Tibial nerve (tissue), 4 donors: Measurements from ENCODE around the gene CABP4. TPM values are rescaled to one million over a fixed set of nuclear protein-coding genes. Genes with fewer than 3 reads are reported as not detected.
A peak's percentile ranks its signal among the peaks of the same experiment; 100 is the strongest.

Source experiments
- DNase-seq, 2 donors: peaks; one replicate each; pipeline ENCODE4 v3.0.0-alpha.2; 2019; ENCODE audit warnings: low spot score in 2 of 2
- H3K27ac ChIP-seq, 4 donors: fragments of 200-600 bp; sonication (generic) in 3 of 4; one replicate each; pipeline ENCODE4 v1.5.1; 2017 to 2019; ENCODE audit warnings: mild to moderate bottlenecking in 1 of 4
- H3K27me3 ChIP-seq, 2 donors: fragments of 200-600 bp; sonication (generic) in 1 of 2; one replicate each; pipeline versions ENCODE4 v1.5.1 to v1.6.0; 2017 to 2019
- H3K36me3 ChIP-seq, 3 donors: fragments of 200-600 bp; sonication (generic); one replicate each; pipeline ENCODE4 v1.5.1; 2018 to 2019
- H3K4me1 ChIP-seq, 4 donors: fragments of 200-600 bp; sonication (generic) in 3 of 4; one replicate each; pipeline ENCODE4 v1.5.1; 2017 to 2019
- H3K4me3 ChIP-seq, 4 donors: fragments of 200-600 bp; sonication (generic) in 3 of 4; one replicate each; pipeline ENCODE4 v1.5.1; 2017 to 2019; ENCODE audit warnings: mild to moderate bottlenecking in 1 of 4, moderate library complexity in 1 of 4
- H3K9me3 ChIP-seq, 4 donors: fragments of 200-600 bp; sonication (generic) in 3 of 4; one replicate each; pipeline ENCODE4 v1.5.1; 2017 to 2019
- EP300 ChIP-seq, 2 donors: sonication (generic); formaldehyde crosslinking; IDR thresholded peaks; one replicate each; pipeline ENCODE4 v1.6.1; 2017; ENCODE audit warnings: antibody characterized with exemption in 2 of 2, mild to moderate bottlenecking in 1 of 2
- POLR2A ChIP-seq, 2 donors: fragments of 450-650 bp; IDR thresholded peaks; one replicate each; pipeline ENCODE4 v1.6.1; 2017; ENCODE audit warnings: antibody characterized with exemption in 2 of 2, mild to moderate bottlenecking in 2 of 2, moderate library complexity in 2 of 2
- WGBS, 2 donors: methylation state at CpG; one replicate each; pipeline ENCODE4 v1.1.5; 2018; 5-methylcytosine and 5-hydroxymethylcytosine counted together
- total RNA-seq, 4 donors: library from RNA; depleted of rRNA; stranded (reverse); fragments of >200 nt; gene quantifications; one replicate each; pipeline ENCODE4 v1.1.0, GENCODE V29; 2016
- TF ChIP-seq, protein P1 (sequence below), 5 experiments: fragments of 200-600 bp in 3 of 5; fragments of 450-650 bp in 2 of 5; sonication (generic) in 3 of 5; IDR thresholded peaks; one replicate each; pipeline ENCODE4 v1.5.1; 2016 to 2019; ENCODE audit warnings: antibody characterized with exemption in 5 of 5, mild to moderate bottlenecking in 3 of 5, moderate library complexity in 2 of 5

Gene CABP4
- total RNA-seq, 4 donors from 2014 or later = 0.21 to 5.7 (median 3.6) TPM

DNA sequence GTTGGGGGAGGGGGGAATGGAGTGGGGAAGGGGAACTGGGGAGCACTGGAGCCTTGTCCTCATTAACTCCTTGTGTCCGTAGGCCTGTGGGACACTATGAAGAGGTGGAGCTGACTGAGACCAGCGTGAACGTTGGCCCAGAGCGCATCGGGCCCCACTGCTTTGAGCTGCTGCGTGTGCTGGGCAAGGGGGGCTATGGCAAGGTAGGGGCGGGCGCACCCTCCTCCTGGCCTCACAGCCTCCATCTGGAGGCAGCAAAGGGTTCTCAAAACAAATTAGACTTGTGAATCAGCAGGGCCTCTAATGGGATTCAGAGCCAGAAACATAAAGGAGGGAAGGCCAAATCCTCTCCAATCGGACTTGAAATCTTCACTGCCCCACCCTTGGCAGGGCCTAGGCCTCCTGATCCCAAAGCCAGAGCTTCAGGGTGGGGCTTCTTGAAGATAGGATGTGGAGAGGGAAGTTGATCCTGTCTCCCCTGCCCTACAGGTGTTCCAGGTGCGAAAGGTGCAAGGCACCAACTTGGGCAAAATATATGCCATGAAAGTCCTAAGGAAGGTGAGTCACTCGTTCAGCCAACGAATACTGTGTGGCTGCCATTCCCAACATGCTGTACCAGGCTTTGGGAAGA, 26.0 kb upstream of the CABP4 start:
- H3K36me3 ChIP-seq = peaks cover 0 to 46% (median 19%) of the 10 kb centered on the region in 3 donors
- H3K4me3 ChIP-seq = peak overlapping the region; percentile 78 to 100 (median 87)
- H3K4me1 ChIP-seq = peaks cover 0 to 26% (median 10%) of the 10 kb centered on the region in 4 donors
- no peaks in the 10 kb centered on the region for H3K9me3 ChIP-seq
- no peak for DNase-seq
- TF ChIP-seq, protein P1, sequence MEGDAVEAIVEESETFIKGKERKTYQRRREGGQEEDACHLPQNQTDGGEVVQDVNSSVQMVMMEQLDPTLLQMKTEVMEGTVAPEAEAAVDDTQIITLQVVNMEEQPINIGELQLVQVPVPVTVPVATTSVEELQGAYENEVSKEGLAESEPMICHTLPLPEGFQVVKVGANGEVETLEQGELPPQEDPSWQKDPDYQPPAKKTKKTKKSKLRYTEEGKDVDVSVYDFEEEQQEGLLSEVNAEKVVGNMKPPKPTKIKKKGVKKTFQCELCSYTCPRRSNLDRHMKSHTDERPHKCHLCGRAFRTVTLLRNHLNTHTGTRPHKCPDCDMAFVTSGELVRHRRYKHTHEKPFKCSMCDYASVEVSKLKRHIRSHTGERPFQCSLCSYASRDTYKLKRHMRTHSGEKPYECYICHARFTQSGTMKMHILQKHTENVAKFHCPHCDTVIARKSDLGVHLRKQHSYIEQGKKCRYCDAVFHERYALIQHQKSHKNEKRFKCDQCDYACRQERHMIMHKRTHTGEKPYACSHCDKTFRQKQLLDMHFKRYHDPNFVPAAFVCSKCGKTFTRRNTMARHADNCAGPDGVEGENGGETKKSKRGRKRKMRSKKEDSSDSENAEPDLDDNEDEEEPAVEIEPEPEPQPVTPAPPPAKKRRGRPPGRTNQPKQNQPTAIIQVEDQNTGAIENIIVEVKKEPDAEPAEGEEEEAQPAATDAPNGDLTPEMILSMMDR (IDR thresholded peaks at IDR 0.05) = no peak
- no peak for TF ChIP-seq EP300 (IDR thresholded peaks at IDR 0.05)
- no peak for TF ChIP-seq POLR2A (IDR thresholded peaks at IDR 0.05)
- WGBS, 2 donors = 47 to 51% methylated on average over 11 to 12 of the region's 12 CpGs
- H3K27me3 ChIP-seq = no peaks in the 10 kb centered on the region
- H3K27ac ChIP-seq = peak overlapping the region; percentile 83 to 98 (median 93)

DNA sequence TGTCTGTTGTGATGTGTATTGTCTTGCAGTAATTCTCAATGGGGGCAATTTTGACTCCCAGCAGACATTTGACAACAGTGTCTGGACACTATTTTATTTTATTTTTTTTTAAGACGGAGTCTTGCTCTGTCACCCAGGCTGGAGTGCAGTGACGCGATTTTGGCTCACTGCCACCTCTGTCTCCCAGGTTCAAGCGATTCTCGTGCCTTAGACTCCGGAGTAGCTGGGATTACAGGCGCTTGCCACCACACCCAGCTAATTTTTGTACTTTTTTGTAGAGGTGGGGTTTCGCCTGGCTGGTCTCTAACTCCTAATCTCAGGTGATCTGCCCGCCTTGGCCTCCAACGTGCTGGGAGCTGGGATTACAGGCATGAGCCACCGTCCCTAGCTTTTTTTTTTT, 25.4 kb upstream of the CABP4 start:
- no peaks in the 10 kb centered on the region for H3K27me3 ChIP-seq
- no peaks in the 10 kb centered on the region for H3K9me3 ChIP-seq
- peaks cover 0 to 52% (median 19%) of the 10 kb centered on the region in 3 donors for H3K36me3 ChIP-seq
- TF ChIP-seq, protein P1 (IDR thresholded peaks at IDR 0.05) = no peak
- no peak for TF ChIP-seq EP300 (IDR thresholded peaks at IDR 0.05)
- no peak for TF ChIP-seq POLR2A (IDR thresholded peaks at IDR 0.05)
- 74 to 76% methylated on average over 11 of the region's 11 CpGs for WGBS, 2 donors
- no peak overlapping the region for H3K27ac ChIP-seq
- H3K4me1 ChIP-seq = peaks cover 0 to 26% (median 11%) of the 10 kb centered on the region in 4 donors
- H3K4me3 ChIP-seq = peak overlapping the region in 1 of 4 donors; percentile 100
- DNase-seq = no peak

DNA sequence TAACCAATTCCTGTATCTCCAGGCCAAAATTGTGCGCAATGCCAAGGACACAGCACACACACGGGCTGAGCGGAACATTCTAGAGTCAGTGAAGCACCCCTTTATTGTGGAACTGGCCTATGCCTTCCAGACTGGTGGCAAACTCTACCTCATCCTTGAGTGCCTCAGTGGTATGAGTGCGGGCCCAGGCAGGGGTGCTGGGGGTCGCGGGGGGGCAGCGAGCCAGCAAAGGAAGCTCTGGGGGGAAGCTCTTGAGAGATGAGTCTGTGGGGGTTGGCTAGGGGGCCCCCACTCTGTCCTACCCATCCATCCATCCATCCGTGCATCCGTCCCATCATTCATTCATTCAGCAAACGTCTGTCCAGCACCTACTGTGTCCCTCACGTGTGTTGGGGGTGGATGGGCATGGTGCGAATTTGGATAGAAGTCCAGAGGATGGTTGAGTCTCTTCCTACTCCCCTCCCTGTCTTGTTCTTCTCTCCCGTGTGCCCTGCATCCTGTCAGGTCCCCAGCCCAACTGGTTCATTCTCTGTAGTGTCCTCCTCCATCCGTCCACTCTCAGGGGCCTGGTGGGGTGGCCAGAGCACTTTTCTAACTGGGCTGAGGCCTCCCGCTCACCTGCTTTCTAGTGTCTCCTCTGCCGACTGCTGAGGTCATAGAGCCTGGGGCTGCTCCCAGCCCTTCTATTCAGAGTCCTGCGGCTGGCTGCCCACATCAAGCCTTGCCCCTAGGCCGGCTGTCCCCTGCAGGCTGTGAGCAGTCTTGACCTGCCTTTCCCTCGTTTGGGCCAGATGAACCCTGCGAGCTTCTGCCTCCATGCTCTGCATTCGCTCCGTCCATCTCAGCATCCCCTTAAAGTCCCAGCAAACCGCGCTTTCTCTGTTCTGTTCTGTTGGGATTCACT, 23.6 kb upstream of the CABP4 start:
- no peak overlapping the region for H3K4me3 ChIP-seq
- 89 to 93% methylated on average over 24 of the region's 24 CpGs for WGBS, 2 donors

DNA sequence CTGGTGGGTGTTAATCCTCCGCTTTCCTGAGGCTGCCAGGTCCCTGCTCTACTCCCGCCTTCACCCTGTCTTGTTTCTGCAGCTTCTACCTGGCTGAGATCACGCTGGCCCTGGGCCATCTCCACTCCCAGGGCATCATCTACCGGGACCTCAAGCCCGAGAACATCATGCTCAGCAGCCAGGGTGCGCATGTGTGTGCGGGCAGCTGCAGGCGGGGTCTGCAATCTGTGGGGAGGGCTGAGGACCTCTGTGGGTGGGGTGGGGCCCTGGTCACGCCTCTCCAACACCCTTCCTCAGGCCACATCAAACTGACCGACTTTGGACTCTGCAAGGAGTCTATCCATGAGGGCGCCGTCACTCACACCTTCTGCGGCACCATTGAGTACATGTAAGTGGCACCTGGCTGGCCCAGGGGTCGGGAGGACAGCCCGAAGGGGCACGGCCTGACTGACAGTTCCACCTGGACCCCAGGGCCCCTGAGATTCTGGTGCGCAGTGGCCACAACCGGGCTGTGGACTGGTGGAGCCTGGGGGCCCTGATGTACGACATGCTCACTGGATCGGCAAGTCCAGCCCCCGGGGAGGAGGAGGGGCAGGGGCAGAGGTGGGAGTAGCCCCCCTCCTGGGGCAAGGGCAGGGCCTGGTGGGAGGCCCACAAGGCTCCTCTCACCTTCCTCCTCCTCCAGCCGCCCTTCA, 22.4 kb upstream of the CABP4 start:
- Histone ChIP-seq H3K27me3 (no peaks in the 10 kb centered on the region), H3K9me3 (no peaks in the 10 kb centered on the region), H3K4me3 (no peak overlapping the region), H3K36me3 (peaks cover 0 to 82% (median 19%) of the 10 kb centered on the region in 3 donors), H3K4me1 (peaks cover 0 to 37% (median 12%) of the 10 kb centered on the region in 4 donors), H3K27ac (no peak overlapping the region)
- TF ChIP-seq EP300 (IDR thresholded peaks at IDR 0.05) (no peak), POLR2A (IDR thresholded peaks at IDR 0.05) (no peak)
- TF ChIP-seq, protein P1 (IDR thresholded peaks at IDR 0.05) = no peak
- no peak for DNase-seq
- 89 to 90% methylated on average over 13 to 22 of the region's 22 CpGs for WGBS, 2 donors

More for the DNA sequence above, 23.6 kb upstream of the CABP4 start:
- Histone ChIP-seq H3K27ac (no peak overlapping the region), H3K4me1 (peaks cover 0 to 34% (median 12%) of the 10 kb centered on the region in 4 donors), H3K36me3 (peaks cover 0 to 70% (median 19%) of the 10 kb centered on the region in 3 donors), H3K9me3 (no peaks in the 10 kb centered on the region), H3K27me3 (no peaks in the 10 kb centered on the region)
- TF ChIP-seq EP300 (IDR thresholded peaks at IDR 0.05) (no peak), POLR2A (IDR thresholded peaks at IDR 0.05) (no peak)
- TF ChIP-seq, protein P1 (IDR thresholded peaks at IDR 0.05) = no peak
- no peak for DNase-seq
